ENCODE results near the gene HIP1.

DNA sequence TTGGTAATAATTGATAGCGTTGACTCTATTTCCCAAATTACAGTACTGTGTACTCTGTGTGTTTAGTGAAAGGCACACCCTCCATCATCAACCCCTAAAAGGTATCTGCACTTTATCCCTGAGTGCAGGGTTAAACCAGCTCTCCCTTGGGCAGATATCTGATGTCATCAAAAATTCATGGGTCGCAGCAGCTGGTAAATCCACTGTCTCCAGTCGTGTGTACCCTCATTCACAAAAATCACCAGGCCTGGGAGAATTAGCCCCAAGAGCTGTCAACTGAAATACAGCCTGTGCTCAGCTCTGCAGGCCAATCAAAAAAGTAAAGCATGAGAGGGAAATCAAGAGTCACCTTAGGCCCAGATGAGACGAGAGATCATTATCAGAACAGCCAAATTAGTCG is 103.7 kb downstream of the HIP1 start:
- TF ChIP-seq POLR2AphosphoS5 (IDR thresholded peaks at IDR 0.05) (no peak), POLR2A (IDR thresholded peaks at IDR 0.05; ENCODE audit: low read depth) (no peak)

Measured in esophagus muscularis mucosa (tissue), 2 donors.